Activated CD4-positive, alpha-beta memory T cell treated with anti-CD3 and anti-CD28 coated beads, Interleukin-2, amount 10 ng/mL, durations not matched to agents 7 days and 5 days (primary cell): Measurements from ENCODE around the gene ABCA5. TPM values are rescaled to one million over a fixed set of nuclear protein-coding genes. Genes with fewer than 3 reads are reported as not detected.
A peak's percentile ranks its signal among the peaks of the same experiment; 100 is the strongest.

Experiments
- CTCF ChIA-PET: fragments of 350-600 bp; sonication (Branson Sonifier 250); formaldehyde crosslinking; loops from one replicate; lab custom pipeline; 2021; ENCODE audit warnings: antibody characterized with exemption, inconsistent platforms; lab: Charles Lee
- POLR2A ChIA-PET: fragments of 350-600 bp; sonication (Branson Sonifier 250); formaldehyde crosslinking; loops from one replicate; lab custom pipeline; 2021; ENCODE audit warnings: antibody characterized with exemption; lab: Charles Lee
- DNase-seq: peaks from one replicate; pipeline ENCODE4 v3.0.0-alpha.2; 2020
- H3K27ac Mint-ChIP-seq: one replicate; pipeline ENCODE4 v1.8.0; 2021; ENCODE audit warnings: mild to moderate bottlenecking, mixed read lengths
- H3K27me3 Mint-ChIP-seq: one replicate; pipeline ENCODE4 v1.8.0; 2021; ENCODE audit warnings: mixed read lengths
- H3K36me3 Mint-ChIP-seq: one replicate; pipeline ENCODE4 v1.8.0; 2021; ENCODE audit warnings: low read depth, mixed read lengths
- H3K4me1 Mint-ChIP-seq: one replicate; pipeline ENCODE4 v1.8.0; 2021; ENCODE audit warnings: mixed read lengths
- H3K4me3 Mint-ChIP-seq: one replicate; pipeline ENCODE4 v1.8.0; 2021; ENCODE audit warnings: mild to moderate bottlenecking, mixed read lengths
- H3K9me3 Mint-ChIP-seq: one replicate; pipeline ENCODE4 v1.8.0; 2021; ENCODE audit warnings: mixed read lengths
- total RNA-seq, 2 experiments: library from RNA; stranded (reverse); gene quantifications; one replicate each; pipeline ENCODE4 v1.2.3, GENCODE V29; 2021

ABCA5 gene
- 10 to 100 TPM; 16.5 to 18.2 TPM for total RNA-seq

DNA sequence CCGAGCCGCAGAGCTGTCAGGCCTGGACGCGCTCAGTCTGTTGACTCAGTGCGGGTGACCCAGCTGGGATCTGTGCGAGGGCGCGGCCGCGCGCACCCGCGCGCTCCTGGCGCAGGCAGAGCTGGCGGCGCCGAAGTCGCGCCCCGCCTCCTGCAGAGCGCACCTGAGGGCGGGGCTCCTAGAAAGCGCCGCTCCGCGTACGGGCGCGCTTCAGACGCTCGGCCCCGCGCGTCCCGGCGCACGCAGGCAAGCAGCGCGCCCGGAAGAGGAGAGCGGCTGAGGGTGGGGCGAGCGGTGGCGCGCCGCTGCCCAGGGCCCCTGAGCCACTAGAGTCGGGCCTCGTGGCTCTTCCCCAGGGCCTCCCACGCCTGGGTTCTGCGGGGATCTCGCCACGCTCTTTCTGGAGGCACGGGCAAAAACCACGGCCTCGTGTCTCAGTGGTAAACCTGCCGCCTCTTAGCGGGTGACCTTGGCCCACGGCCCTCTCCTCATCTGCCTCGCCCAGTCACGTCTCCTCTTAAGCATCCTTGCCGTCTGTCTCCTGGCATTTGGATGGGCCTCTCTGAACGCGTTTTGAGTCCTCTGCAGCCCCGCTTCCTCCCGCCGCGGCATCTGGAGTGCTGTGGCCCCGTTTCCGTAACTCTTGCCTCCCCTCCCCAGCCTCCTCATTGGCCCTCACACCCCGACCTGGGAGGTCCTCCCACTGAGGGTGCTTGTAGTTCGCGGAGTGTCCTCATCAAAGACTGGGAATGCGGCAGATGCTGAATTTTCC is at the start of gene ABCA5:
ABCA5 (minus strand) TSS at position 74 of the 772 bp plus-strand sequence. CDS start 12,718 bp downstream, outside the sequence.
- Mint-ChIP-seq H3K9me3 (no peaks in the 10 kb centered on the region), H3K27me3 (peaks cover 12% of the 10 kb centered on the region), H3K27ac (peak within 1 kb of the TSS; percentile 93), H3K4me3 (peak within 1 kb of the TSS; percentile 96), H3K36me3 (no peaks in the 10 kb centered on the region), H3K4me1 (peaks cover 26% of the 10 kb centered on the region)
- peak; percentile 93 for DNase-seq
- ChIA-PET POLR2A (interaction anchor here (0.8 to 3.0 kb wide), 11 partner anchors 8 to 93 kb away, joined by 3 to 15 read pairs (median 4); partner anchors contain the start of gene MAP2K6), CTCF (interaction anchor here (1.2 to 2.4 kb wide), 4 partner anchors 8 to 87 kb away, joined by 4 to 10 read pairs (median 10); partner anchors contain the start of gene MAP2K6)

GRCh38 chr17:69375229-69375628 is 48.3 kb upstream of the ABCA5 start:
- Mint-ChIP-seq H3K36me3 (no peaks in the 10 kb centered on the region), H3K4me1 (peaks cover 2% of the 10 kb centered on the region), H3K4me3 (no peak overlapping the region), H3K27ac (no peak overlapping the region), H3K27me3 (no peaks in the 10 kb centered on the region), H3K9me3 (no peaks in the 10 kb centered on the region)
- DNase-seq: no peak
- ChIA-PET POLR2A (no interaction called here), CTCF (no interaction called here)

DNA sequence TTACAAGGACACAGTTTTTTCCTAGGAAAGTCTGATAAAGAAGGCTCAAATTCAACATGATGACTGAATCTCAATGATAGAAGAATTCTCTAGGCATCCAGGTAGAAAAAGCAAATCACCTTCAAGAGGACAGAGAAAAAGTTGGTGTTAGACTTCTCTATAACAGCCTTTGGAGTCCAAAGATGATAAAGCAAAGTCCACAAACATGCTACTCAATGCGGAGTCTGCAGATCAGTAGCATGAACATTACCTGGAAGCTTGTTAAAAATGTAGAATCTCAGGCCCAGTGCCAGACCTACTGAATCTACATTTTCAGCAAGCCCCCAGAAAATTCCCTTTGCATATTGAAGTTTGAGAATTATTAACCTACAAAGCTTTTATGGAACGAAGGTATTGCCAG is 46.1 kb upstream of the ABCA5 start:
- H3K27me3 Mint-ChIP-seq: peaks cover 1% of the 10 kb centered on the region
- peaks cover 2% of the 10 kb centered on the region for H3K4me1 Mint-ChIP-seq
- DNase-seq: no peak
- ChIA-PET POLR2A (no interaction called here), CTCF (no interaction called here)
- H3K27ac Mint-ChIP-seq: no peak overlapping the region
- H3K4me3 Mint-ChIP-seq: no peak overlapping the region
- no peaks in the 10 kb centered on the region for H3K36me3 Mint-ChIP-seq
- H3K9me3 Mint-ChIP-seq: no peaks in the 10 kb centered on the region

- Mint-ChIP-seq H3K4me1 (peaks cover 8% of the 10 kb centered on the region), H3K4me3 (no peak overlapping the region), H3K36me3 (no peaks in the 10 kb centered on the region), H3K9me3 (no peaks in the 10 kb centered on the region), H3K27me3 (peaks cover 1% of the 10 kb centered on the region), H3K27ac (no peak overlapping the region)
- DNase-seq: no peak
- POLR2A ChIA-PET: interaction anchor here (1.8 kb wide), 1 partner anchor 41 kb away, joined by 5 read pairs; the partner anchor contains the start of gene ABCA5
- CTCF ChIA-PET: interaction anchor here (0.5 to 1.3 kb wide), 3 partner anchors 24 to 735 kb away, joined by 3 to 4 read pairs (median 3); no protein-coding TSS in a partner anchor
Observed at GRCh38 chr17:69367298-69367697, 40.4 kb upstream of the ABCA5 start.

DNA sequence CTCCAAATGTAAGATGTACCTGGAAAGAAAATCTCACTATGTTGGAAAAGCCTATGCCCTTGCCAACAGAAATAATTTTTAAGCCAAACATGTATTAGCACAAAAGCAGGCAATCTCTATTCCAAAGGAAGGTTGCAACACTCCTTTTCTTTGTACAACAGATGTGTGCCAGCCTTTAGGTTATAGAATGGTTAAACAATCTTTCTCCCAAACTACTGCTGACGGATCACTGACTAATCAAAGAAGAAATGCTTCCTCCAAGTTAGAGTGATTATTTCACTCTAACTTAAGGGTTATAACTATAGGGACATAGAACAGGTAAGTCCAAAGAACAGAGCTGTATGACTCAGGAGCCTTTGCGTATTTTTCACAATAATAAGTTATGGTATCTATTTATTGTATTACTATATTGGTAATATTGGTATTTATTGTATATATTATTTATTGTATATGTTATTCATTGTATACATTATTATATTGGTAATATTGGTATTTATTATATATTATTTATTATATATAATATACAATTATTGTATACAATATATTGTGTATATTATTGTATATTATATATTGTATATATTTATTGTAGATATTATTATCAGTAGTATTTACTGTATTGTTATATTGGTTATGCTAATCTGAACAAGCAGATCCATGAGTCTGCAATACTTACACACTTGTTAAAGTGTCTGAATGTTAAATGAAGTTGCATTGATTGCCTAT is 36.7 kb upstream of the ABCA5 start:
- ChIA-PET CTCF (no interaction called here), POLR2A (no interaction called here)
- Mint-ChIP-seq H3K27ac (no peak overlapping the region), H3K36me3 (no peaks in the 10 kb centered on the region), H3K4me1 (peaks cover 8% of the 10 kb centered on the region), H3K27me3 (peaks cover 1% of the 10 kb centered on the region), H3K9me3 (no peaks in the 10 kb centered on the region), H3K4me3 (no peak overlapping the region)
- no peak for DNase-seq

GRCh38 chr17:69361156-69361555 is 34.2 kb upstream of the ABCA5 start:
- no peak overlapping the region for H3K27ac Mint-ChIP-seq
- no peak overlapping the region for H3K4me3 Mint-ChIP-seq
- CTCF ChIA-PET: interaction anchor here (0.6 to 1.9 kb wide), 2 partner anchors 34 to 39 kb away, joined by 3 to 7 read pairs; no protein-coding TSS in a partner anchor
- H3K9me3 Mint-ChIP-seq: no peaks in the 10 kb centered on the region
- DNase-seq: no peak
- H3K36me3 Mint-ChIP-seq: no peaks in the 10 kb centered on the region
- H3K27me3 Mint-ChIP-seq: no peaks in the 10 kb centered on the region
- POLR2A ChIA-PET: no interaction called here
- no peaks in the 10 kb centered on the region for H3K4me1 Mint-ChIP-seq

GRCh38 chr17:69358688-69359596 is 32.0 kb upstream of the ABCA5 start:
- DNase-seq: no peak
- Mint-ChIP-seq H3K27me3 (peaks cover 3% of the 10 kb centered on the region), H3K27ac (no peak overlapping the region), H3K4me1 (no peaks in the 10 kb centered on the region), H3K36me3 (no peaks in the 10 kb centered on the region), H3K9me3 (no peaks in the 10 kb centered on the region), H3K4me3 (no peak overlapping the region)
- POLR2A ChIA-PET: interaction anchor here (0.8 kb wide), 1 partner anchor 9 kb away, joined by 3 read pairs; no protein-coding TSS in a partner anchor
- CTCF ChIA-PET: interaction anchor here (1.0 to 1.2 kb wide), 2 partner anchors 35 to 165 kb away, joined by 3 to 6 read pairs; no protein-coding TSS in a partner anchor

DNA sequence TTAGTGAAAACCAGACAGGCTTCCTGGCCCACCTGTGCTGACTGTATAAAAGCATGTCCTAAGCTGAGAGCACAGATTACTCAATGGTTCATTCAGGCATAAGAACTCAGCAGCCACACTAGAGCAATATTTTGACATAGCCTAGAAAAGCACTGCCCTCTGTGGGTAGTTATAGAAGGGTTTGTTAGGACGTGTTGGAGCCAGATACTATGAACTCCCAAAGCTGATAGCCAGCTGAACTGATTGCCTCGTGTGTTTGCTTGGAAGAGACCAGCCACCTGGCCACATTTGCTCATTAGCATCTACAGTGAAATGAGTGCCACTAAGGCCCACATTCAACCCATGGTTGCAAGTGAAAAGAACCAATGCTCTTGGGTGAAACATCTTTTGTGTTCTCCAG is 30.8 kb upstream of the ABCA5 start:
- no peak overlapping the region for H3K4me3 Mint-ChIP-seq
- no peak overlapping the region for H3K27ac Mint-ChIP-seq
- CTCF ChIA-PET: interaction anchor here (1.2 kb wide), 1 partner anchor 166 kb away, joined by 6 read pairs; no protein-coding TSS in a partner anchor

DNA sequence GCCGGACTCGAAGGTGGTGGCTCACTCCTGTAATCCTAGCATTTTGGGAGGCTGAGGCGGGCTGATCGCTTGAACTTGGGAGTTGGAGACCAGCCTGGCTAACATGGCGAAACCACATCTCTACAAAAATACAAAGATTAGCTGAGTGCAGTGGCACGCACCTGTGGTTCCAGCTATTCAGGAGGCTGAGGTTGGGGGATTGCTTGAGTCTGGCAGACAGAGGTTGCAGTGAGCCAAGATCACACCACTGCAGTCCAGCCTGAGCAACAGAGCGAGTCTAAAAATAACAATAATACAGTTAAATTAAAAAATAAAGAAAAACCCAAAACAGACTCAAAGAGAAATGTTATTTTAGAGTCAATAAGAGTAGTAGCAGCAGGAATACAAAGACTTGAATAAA is 29.7 kb upstream of the ABCA5 start:
- DNase-seq: no peak
- Mint-ChIP-seq H3K4me1 (no peaks in the 10 kb centered on the region), H3K36me3 (no peaks in the 10 kb centered on the region), H3K27me3 (peaks cover 6% of the 10 kb centered on the region), H3K27ac (no peak overlapping the region), H3K4me3 (no peak overlapping the region), H3K9me3 (no peaks in the 10 kb centered on the region)
- ChIA-PET CTCF (no interaction called here), POLR2A (no interaction called here)

More for the DNA sequence above, 30.8 kb upstream of the ABCA5 start:
- peaks cover 3% of the 10 kb centered on the region for H3K27me3 Mint-ChIP-seq
- H3K36me3 Mint-ChIP-seq: no peaks in the 10 kb centered on the region
- DNase-seq: no peak
- no peaks in the 10 kb centered on the region for H3K4me1 Mint-ChIP-seq
- H3K9me3 Mint-ChIP-seq: no peaks in the 10 kb centered on the region
- POLR2A ChIA-PET: no interaction called here

GRCh38 chr17:69350911-69351310 is 24.0 kb upstream of the ABCA5 start:
- H3K27ac Mint-ChIP-seq: no peak overlapping the region
- no peak overlapping the region for H3K4me3 Mint-ChIP-seq
- POLR2A ChIA-PET: no interaction called here
- no peaks in the 10 kb centered on the region for H3K9me3 Mint-ChIP-seq
- no peaks in the 10 kb centered on the region for H3K36me3 Mint-ChIP-seq
- CTCF ChIA-PET: no interaction called here
- no peak for DNase-seq
- no peaks in the 10 kb centered on the region for H3K4me1 Mint-ChIP-seq
- H3K27me3 Mint-ChIP-seq: peaks cover 13% of the 10 kb centered on the region

- ChIA-PET CTCF (no interaction called here), POLR2A (no interaction called here)
- Mint-ChIP-seq H3K27ac (no peak overlapping the region), H3K4me1 (no peaks in the 10 kb centered on the region), H3K9me3 (no peaks in the 10 kb centered on the region), H3K4me3 (no peak overlapping the region), H3K36me3 (no peaks in the 10 kb centered on the region), H3K27me3 (peaks cover 10% of the 10 kb centered on the region)
- no peak for DNase-seq
Observed at GRCh38 chr17:69348429-69348828, 21.5 kb upstream of the ABCA5 start.

DNA sequence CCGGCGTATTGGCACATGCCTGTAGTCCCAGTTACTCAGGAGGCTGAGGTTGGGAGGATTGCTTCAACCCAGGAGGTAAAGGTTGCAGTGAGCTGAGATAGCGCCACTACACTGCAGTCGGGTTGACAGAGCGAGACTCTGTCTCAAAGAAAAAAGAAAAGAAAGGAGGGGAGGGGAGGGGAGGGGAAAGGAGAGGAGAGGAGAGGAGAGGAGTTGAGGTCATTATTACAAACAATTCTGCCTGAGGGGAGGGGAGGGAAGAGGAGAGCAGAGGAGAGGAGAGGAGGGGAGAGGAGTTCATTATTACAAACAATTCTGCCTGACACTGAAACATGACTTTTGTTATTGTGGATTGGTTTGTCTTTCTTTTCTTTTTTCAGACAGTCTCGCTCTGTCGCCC is 19.8 kb upstream of the ABCA5 start:
- DNase-seq: no peak
- peaks cover 7% of the 10 kb centered on the region for H3K27me3 Mint-ChIP-seq
- no peaks in the 10 kb centered on the region for H3K36me3 Mint-ChIP-seq
- ChIA-PET CTCF (no interaction called here), POLR2A (no interaction called here)
- H3K4me3 Mint-ChIP-seq: no peak overlapping the region
- no peak overlapping the region for H3K27ac Mint-ChIP-seq
- H3K4me1 Mint-ChIP-seq: no peaks in the 10 kb centered on the region
- H3K9me3 Mint-ChIP-seq: no peaks in the 10 kb centered on the region
